ENCODE measurements around the gene SEC14L1.
"Not testable (repeated sequence)": the region's sequence is repeated elsewhere in the genome, so short reads cannot be mapped to it uniquely, and the experiment has no call there.

The SEC14L1 gene

DNA sequence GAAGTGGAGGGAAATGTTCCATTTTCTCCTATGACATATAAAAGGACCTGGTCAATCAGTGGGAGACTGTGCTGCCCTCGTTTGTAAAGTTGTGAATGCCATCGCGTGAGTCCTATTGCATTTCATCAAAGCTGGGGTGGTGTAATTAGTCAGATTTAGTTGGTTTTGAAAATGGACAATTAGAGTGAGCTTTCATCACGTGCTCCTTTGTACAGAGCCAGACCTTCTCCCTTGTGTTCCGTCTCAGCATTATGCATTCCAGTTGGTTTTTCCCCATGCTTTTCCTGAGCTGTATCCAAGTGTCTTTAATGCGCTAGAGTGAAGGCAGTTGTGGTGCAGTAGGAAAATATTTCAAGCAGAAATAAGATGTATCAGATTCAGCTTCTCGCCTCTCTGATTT lies 10.4 kb downstream of the SEC14L1 start:
- Histone ChIP-seq H3K27me3 (ENCODE audit: control insufficient read depth in 1 of 2, insufficient read depth in 2 of 2, low read length in 2 of 2) (no peaks in the 10 kb centered on the region), H3K4me1 (ENCODE audit: control insufficient read depth, insufficient read depth, low read length) (peaks cover 11% of the 10 kb centered on the region), H3K9me3 (ENCODE audit: control insufficient read depth in 2 of 2, low read length in 2 of 2) (no peaks in the 10 kb centered on the region), H3K9ac (ENCODE audit: low read length in 2 of 2) (no peak overlapping the region), H3K4me3 (ENCODE audit: low read length in 2 of 2) (no peak overlapping the region), H3K27ac (ENCODE audit: low read length) (no peak overlapping the region), H3K36me3 (ENCODE audit: control insufficient read depth in 2 of 2, insufficient read depth in 2 of 2, low read length in 2 of 2) (peaks cover 0 to 13% of the 10 kb centered on the region in 2 donors)

DNA sequence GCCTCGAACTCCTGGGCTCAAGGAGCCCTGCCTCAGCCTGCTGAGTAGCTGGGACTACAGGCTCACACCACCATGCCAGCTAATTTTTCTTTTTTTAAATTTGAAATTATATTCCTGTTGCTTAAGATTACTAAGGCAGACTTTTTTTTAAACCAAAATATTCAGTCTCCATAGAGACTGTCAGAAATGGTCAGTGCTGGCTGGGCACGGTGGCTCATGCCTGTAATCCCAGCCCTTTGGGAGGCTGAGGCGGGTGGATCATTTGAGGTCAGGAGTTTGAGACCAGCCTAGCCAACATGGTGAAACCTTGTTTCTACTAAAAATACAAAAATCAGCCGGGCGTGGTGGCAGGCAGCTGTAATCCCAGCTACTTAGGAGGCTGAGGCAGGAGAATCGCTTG lies 11.3 kb downstream of the SEC14L1 start:
- H3K9me3 ChIP-seq (ENCODE audit: control insufficient read depth in 2 of 2, low read length in 2 of 2); H3K4me3 ChIP-seq (ENCODE audit: low read length in 2 of 2); H3K9ac ChIP-seq (ENCODE audit: low read length in 2 of 2); H3K27me3 ChIP-seq (ENCODE audit: control insufficient read depth in 1 of 2, insufficient read depth in 2 of 2, low read length in 2 of 2); H3K27ac ChIP-seq (ENCODE audit: low read length); H3K4me1 ChIP-seq (ENCODE audit: control insufficient read depth, insufficient read depth, low read length): not testable (repeated sequence)
- peaks cover 0 to 13% of the 10 kb centered on the region in 2 donors for H3K36me3 ChIP-seq (ENCODE audit: control insufficient read depth in 2 of 2, insufficient read depth in 2 of 2, low read length in 2 of 2)

DNA sequence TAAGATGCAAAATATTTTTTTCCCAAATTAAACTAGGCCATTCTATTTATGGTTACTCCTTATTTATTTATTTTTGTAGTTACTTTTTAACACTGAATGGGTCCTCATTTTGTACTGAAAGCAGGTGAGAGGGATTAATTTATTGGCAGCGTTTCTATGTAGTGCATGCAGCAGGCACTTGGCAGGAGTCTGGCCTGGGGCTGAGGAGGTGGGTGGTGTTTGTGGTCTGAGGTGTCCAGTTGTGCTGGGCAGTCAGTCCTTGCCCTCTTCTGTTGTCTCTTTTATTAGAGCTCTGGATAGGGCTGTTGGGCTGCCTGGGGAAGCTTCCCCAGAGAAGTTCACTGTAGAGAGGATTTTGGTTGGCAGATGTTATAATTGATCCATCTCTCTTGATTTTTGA lies 12.7 kb downstream of the SEC14L1 start:
- Histone ChIP-seq H3K36me3 (ENCODE audit: control insufficient read depth in 2 of 2, insufficient read depth in 2 of 2, low read length in 2 of 2) (peaks cover 0 to 5% of the 10 kb centered on the region in 2 donors), H3K4me3 (ENCODE audit: low read length in 2 of 2) (no peak overlapping the region), H3K9me3 (ENCODE audit: control insufficient read depth in 2 of 2, low read length in 2 of 2) (no peaks in the 10 kb centered on the region), H3K27me3 (ENCODE audit: control insufficient read depth in 1 of 2, insufficient read depth in 2 of 2, low read length in 2 of 2) (no peaks in the 10 kb centered on the region), H3K27ac (ENCODE audit: low read length) (no peak overlapping the region), H3K9ac (ENCODE audit: low read length in 2 of 2) (no peak overlapping the region), H3K4me1 (ENCODE audit: control insufficient read depth, insufficient read depth, low read length) (peaks cover 9% of the 10 kb centered on the region)

DNA sequence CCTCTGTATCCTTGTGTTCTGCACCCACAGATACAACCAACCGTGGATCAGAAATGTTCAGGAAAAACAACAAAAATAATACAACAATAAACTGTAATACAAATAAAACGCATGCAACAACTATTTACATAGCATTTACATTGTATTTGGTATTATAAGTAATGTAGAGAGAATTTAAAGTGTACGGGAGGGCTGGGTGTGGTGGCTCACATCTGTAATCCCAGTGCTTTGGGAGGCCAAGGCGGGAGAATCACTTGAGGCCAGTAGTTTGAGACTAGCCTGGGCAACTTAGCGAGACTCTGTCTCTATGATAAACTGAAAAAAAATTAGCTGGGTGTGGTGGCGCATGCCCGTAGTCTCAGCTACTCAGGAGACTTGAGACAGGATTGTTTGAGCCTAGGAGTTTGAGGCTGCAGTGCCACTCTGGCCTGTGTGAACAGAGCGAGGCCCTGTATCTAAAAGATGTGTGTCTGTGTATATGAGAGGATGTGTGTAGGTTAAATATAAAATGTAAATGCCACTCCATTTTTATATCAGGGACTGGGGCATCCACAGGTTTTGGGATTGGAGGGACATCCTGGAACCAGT lies 13.3 kb downstream of the SEC14L1 start:
- H3K36me3 ChIP-seq (ENCODE audit: control insufficient read depth in 2 of 2, insufficient read depth in 2 of 2, low read length in 2 of 2), result peaks cover 0 to 2% of the 10 kb centered on the region in 2 donors
- no peaks in the 10 kb centered on the region for H3K9me3 ChIP-seq (ENCODE audit: control insufficient read depth in 2 of 2, low read length in 2 of 2)
- no peak overlapping the region for H3K27ac ChIP-seq (ENCODE audit: low read length)
- no peak overlapping the region for H3K4me3 ChIP-seq (ENCODE audit: low read length in 2 of 2)
- H3K9ac ChIP-seq (ENCODE audit: low read length in 2 of 2), result no peak overlapping the region
- no peaks in the 10 kb centered on the region for H3K27me3 ChIP-seq (ENCODE audit: control insufficient read depth in 1 of 2, insufficient read depth in 2 of 2, low read length in 2 of 2)
- peaks cover 8% of the 10 kb centered on the region for H3K4me1 ChIP-seq (ENCODE audit: control insufficient read depth, insufficient read depth, low read length)

DNA sequence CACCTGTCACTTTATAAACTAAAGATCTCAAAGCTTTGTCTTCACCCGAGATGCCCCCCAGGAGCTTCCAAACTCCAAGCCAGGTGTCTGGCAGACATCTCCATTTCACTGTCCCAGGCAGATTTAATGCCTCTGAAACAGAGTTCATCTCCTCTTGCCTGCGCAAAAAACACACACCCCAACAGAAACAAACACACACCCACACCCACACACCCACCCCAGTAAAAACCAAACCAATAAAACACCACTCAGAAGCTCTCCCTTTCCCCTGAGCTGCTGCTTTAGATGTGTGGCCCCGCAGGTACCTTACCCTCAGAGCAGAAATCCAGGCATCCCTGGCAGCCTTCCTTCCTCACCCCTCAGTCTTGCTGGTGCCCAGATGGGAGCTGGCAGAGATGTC lies 14.4 kb downstream of the SEC14L1 start:
- no peaks in the 10 kb centered on the region for H3K36me3 ChIP-seq (ENCODE audit: control insufficient read depth in 2 of 2, insufficient read depth in 2 of 2, low read length in 2 of 2)
- H3K27ac ChIP-seq (ENCODE audit: low read length), result no peak overlapping the region
- no peak overlapping the region for H3K4me3 ChIP-seq (ENCODE audit: low read length in 2 of 2)
- H3K9ac ChIP-seq (ENCODE audit: low read length in 2 of 2), result no peak overlapping the region
- H3K27me3 ChIP-seq (ENCODE audit: control insufficient read depth in 1 of 2, insufficient read depth in 2 of 2, low read length in 2 of 2), result no peaks in the 10 kb centered on the region
- peaks cover 11% of the 10 kb centered on the region for H3K4me1 ChIP-seq (ENCODE audit: control insufficient read depth, insufficient read depth, low read length)
- H3K9me3 ChIP-seq (ENCODE audit: control insufficient read depth in 2 of 2, low read length in 2 of 2), result no peaks in the 10 kb centered on the region

DNA sequence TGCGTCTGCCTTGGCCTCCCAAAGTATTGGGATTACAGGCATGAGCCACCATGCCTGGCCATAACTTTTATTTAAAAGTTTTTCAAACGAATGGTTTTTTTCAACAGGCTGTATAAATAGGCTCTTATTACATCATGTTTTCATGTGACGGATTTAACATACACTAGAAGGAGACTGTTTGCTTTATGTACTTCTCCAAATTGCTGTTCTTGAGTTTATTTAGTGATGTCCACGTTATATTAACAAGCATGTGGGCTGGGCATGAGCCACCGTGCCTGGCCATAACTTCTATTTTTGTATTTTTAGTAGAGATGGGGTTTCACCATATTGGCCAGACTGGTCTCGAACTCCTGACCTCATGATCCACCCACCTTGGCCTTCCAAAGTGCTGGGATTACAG lies 17.0 kb downstream of the SEC14L1 start:
- H3K9ac ChIP-seq (ENCODE audit: low read length in 2 of 2); H3K27me3 ChIP-seq (ENCODE audit: control insufficient read depth in 1 of 2, insufficient read depth in 2 of 2, low read length in 2 of 2); H3K9me3 ChIP-seq (ENCODE audit: control insufficient read depth in 2 of 2, low read length in 2 of 2); H3K27ac ChIP-seq (ENCODE audit: low read length); H3K36me3 ChIP-seq (ENCODE audit: control insufficient read depth in 2 of 2, insufficient read depth in 2 of 2, low read length in 2 of 2); H3K4me3 ChIP-seq (ENCODE audit: low read length in 2 of 2): not testable (repeated sequence)
- H3K4me1 ChIP-seq (ENCODE audit: control insufficient read depth, insufficient read depth, low read length), result peaks cover 14% of the 10 kb centered on the region

DNA sequence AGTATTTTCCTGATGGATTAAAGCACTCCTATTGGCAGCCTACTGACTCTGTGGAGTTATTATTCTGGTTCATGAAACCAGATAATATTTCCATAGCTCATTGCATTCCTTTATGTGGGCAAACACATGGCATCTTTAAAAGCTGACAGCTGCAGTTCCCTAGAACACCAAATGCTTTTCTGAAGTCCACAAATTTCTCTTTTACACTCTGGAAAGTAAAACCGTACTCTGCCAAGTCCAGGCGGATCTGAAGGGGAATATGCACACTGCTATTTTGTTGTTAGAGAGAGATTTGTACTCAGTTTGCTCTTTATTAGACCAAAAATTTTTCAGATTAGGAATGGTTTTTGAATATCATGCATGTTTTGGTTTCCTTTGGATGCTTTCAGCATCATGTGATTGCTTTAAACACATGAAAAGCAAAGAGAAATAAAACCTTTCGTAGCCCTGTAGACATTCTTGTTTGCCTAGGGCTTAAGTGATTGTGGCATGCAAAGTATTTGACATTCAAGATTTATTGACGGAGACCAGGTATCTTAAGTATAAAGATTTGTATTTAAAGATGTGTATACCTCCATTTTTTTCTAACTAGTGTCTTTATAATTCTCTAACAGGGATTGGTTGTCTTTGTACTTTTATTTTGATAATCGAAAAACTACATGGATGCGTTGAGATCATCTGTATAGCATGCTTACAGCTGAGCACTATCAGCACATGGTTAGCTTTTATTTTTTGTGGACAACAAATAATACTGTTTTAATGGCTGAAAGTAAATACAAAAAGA lies 19.5 kb downstream of the SEC14L1 start:
- no peaks in the 10 kb centered on the region for H3K27me3 ChIP-seq (ENCODE audit: control insufficient read depth in 1 of 2, insufficient read depth in 2 of 2, low read length in 2 of 2)
- H3K36me3 ChIP-seq (ENCODE audit: control insufficient read depth in 2 of 2, insufficient read depth in 2 of 2, low read length in 2 of 2), result no peaks in the 10 kb centered on the region
- peaks cover 25% of the 10 kb centered on the region for H3K4me1 ChIP-seq (ENCODE audit: control insufficient read depth, insufficient read depth, low read length)
- no peak overlapping the region for H3K27ac ChIP-seq (ENCODE audit: low read length)
- H3K9me3 ChIP-seq (ENCODE audit: control insufficient read depth in 2 of 2, low read length in 2 of 2), result no peaks in the 10 kb centered on the region
- no peak overlapping the region for H3K4me3 ChIP-seq (ENCODE audit: low read length in 2 of 2)
- H3K9ac ChIP-seq (ENCODE audit: low read length in 2 of 2), result peak overlapping the region; percentile 1 to 8

DNA sequence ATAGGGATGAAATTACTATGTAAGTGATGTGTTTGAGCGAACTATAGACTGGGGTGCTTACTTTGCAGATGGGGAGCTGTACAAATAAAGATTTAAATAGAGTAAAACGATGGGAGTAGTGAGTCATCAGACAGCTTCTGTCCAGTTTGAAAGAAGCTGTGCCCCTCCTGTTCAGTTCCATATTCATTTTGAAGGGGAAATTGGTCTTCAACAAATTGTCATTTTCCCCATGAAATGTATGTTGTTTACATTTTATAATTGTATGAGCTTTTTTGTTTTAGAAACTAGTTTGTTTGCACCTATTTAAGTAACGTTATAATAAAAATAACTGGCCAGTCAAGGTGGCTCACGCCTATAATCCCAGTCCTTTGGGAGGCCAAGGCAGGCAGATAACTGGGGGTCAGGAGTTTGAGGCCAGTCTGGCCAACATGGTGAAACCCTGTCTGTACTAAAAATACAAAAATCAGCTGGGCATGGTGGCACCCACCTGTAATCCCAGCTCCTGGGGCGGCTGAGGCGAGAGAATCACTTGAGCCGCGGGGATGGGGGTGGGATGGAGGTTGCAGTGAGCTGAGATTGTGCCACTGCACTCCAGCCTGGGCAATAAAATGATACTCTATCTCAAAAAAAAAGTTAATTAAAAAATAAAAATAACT lies 20.2 kb downstream of the SEC14L1 start:
- H3K9me3 ChIP-seq (ENCODE audit: control insufficient read depth in 2 of 2, low read length in 2 of 2), result no peaks in the 10 kb centered on the region
- peaks cover 20% of the 10 kb centered on the region for H3K4me1 ChIP-seq (ENCODE audit: control insufficient read depth, insufficient read depth, low read length)
- H3K27ac ChIP-seq (ENCODE audit: low read length), result no peak overlapping the region
- H3K27me3 ChIP-seq (ENCODE audit: control insufficient read depth in 1 of 2, insufficient read depth in 2 of 2, low read length in 2 of 2), result no peaks in the 10 kb centered on the region
- no peak overlapping the region for H3K9ac ChIP-seq (ENCODE audit: low read length in 2 of 2)
- H3K36me3 ChIP-seq (ENCODE audit: control insufficient read depth in 2 of 2, insufficient read depth in 2 of 2, low read length in 2 of 2), result no peaks in the 10 kb centered on the region
- H3K4me3 ChIP-seq (ENCODE audit: low read length in 2 of 2), result no peak overlapping the region

DNA sequence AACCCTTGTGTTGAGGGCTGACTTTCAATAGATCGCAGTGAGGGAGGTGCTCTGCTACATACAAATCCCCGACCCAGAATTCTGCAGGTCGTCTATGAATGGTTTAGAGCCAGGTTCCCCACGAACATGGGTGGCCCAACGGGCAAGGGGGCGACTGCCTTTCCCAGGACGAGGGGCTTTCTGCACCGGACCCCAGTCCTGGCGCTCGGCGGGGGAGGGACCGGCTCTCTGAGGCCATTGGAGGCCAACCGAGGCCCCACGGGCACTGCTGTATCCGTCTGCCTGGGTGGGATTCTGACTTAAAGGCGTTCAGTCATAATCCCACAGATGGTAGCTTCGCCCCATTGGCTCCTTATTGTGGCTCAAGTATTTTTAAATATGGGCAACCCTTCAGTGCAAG lies 21.2 kb downstream of the SEC14L1 start:
- H3K4me3 ChIP-seq (ENCODE audit: low read length in 2 of 2), result no peak overlapping the region
- H3K36me3 ChIP-seq (ENCODE audit: control insufficient read depth in 2 of 2, insufficient read depth in 2 of 2, low read length in 2 of 2), result no peaks in the 10 kb centered on the region
- peaks cover 20% of the 10 kb centered on the region for H3K4me1 ChIP-seq (ENCODE audit: control insufficient read depth, insufficient read depth, low read length)
- H3K27me3 ChIP-seq (ENCODE audit: control insufficient read depth in 1 of 2, insufficient read depth in 2 of 2, low read length in 2 of 2), result no peaks in the 10 kb centered on the region
- no peak overlapping the region for H3K9ac ChIP-seq (ENCODE audit: low read length in 2 of 2)
- H3K27ac ChIP-seq (ENCODE audit: low read length), result no peak overlapping the region
- H3K9me3 ChIP-seq (ENCODE audit: control insufficient read depth in 2 of 2, low read length in 2 of 2), result no peaks in the 10 kb centered on the region

DNA sequence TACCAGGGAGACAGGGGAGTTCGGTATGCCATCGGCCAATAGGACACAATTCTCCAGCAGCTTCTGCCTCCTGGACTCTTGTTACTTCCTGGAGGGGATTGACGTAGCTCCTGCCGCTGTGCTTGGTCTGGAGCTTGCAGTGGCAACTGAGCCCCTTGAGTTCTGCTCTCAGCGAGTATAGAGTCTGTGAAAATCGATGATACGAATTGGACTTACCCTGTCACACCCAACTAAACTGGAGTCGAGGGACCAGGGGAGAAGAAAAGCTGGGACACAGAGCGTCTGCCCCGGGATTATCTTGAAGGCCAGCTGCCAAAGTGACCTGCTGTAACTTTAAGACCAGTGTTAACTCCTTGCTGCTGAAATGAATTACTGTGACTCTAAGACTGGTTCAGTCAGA lies 22.2 kb downstream of the SEC14L1 start:
- peaks cover 18% of the 10 kb centered on the region for H3K4me1 ChIP-seq (ENCODE audit: control insufficient read depth, insufficient read depth, low read length)

More for the DNA sequence above, 22.2 kb downstream of the SEC14L1 start:
- no peak overlapping the region for H3K27ac ChIP-seq (ENCODE audit: low read length)
- peaks cover 5% of the 10 kb centered on the region in 2 donors for H3K9me3 ChIP-seq (ENCODE audit: control insufficient read depth in 2 of 2, low read length in 2 of 2)
- H3K9ac ChIP-seq (ENCODE audit: low read length in 2 of 2), result peak overlapping the region in 1 of 2 donors; percentile 42
- H3K36me3 ChIP-seq (ENCODE audit: control insufficient read depth in 2 of 2, insufficient read depth in 2 of 2, low read length in 2 of 2), result no peaks in the 10 kb centered on the region
- peak overlapping the region in 1 of 2 donors; percentile 8 for H3K4me3 ChIP-seq (ENCODE audit: low read length in 2 of 2)
- H3K27me3 ChIP-seq (ENCODE audit: control insufficient read depth in 1 of 2, insufficient read depth in 2 of 2, low read length in 2 of 2), result no peaks in the 10 kb centered on the region

Measured in stomach smooth muscle (tissue), 2 donors.